GM12878 (cell line): ENCODE measurements around the gene EHBP1. TPM values are rescaled to one million over a fixed set of nuclear protein-coding genes. Genes with fewer than 3 reads are reported as not detected.

Experiments
- CBX3 ChIP-seq: fragments of 200-600 bp; sonication (generic); IDR thresholded peaks from 2 replicates; pipeline ENCODE4 v1.6.1; 2016; ENCODE audit warnings: low read depth, borderline replicate concordance
- NFIC ChIP-seq: IDR thresholded peaks from 2 replicates; pipeline ENCODE4 v1.6.1; 2012; ENCODE audit warnings: low read depth, mild to moderate bottlenecking, inconsistent platforms, low read length, moderate library complexity
- POLR2AphosphoS2 ChIP-seq: IDR thresholded peaks from 2 replicates; pipeline ENCODE4 v1.6.1; 2011; ENCODE audit warnings: low read depth, mild to moderate bottlenecking, low read length, improper control_type of control experiment, moderate library complexity
- SIN3A ChIP-seq: IDR thresholded peaks from 2 replicates; pipeline ENCODE4 v1.6.1; 2012; ENCODE audit warnings: low read depth, low read length, improper control_type of control experiment
- SREBF1 ChIP-seq: IDR thresholded peaks from 2 replicates; pipeline ENCODE4 v1.6.1; 2012; ENCODE audit warnings: mild to moderate bottlenecking, low read length
- TBL1XR1 ChIP-seq: IDR thresholded peaks from 2 replicates; pipeline ENCODE4 v1.6.1; 2012; ENCODE audit warnings: low read depth, low read length, improper control_type of control experiment
- ZNF207 ChIP-seq: fragments of 450-650 bp; IDR thresholded peaks from 2 replicates; pipeline ENCODE4 v1.6.1; 2014; ENCODE audit warnings: antibody characterized with exemption, mild to moderate bottlenecking, borderline replicate concordance
- ZNF622 ChIP-seq: fragments of 450-650 bp; IDR thresholded peaks from 2 replicates; pipeline ENCODE4 v1.6.1; 2017; ENCODE audit warnings: mild to moderate bottlenecking, inconsistent platforms
- polyA plus RNA-seq, 11 experiments: library from polyadenylated mRNA; depleted of rRNA in 4 of 11; unstranded in 6 of 11; stranded (reverse) in 5 of 11; fragments of >200 nt; fragmentation: Nextera tagmentation in 4 of 11; fragmentation: Illumina TruSeq in 1 of 11; extraction: Ambion mirVana in 4 of 11; extraction: Trizol in 1 of 11; gene quantifications; 1 replicate in 1 of 11; 2 replicates in 10 of 11; pipeline versions ENCODE4 v1.2.1 to v1.2.3, GENCODE V29; 2011 to 2016; ENCODE audit warnings: inconsistent platforms in 2 of 11, missing spikeins in 2 of 11, low read depth in 1 of 11
- total RNA-seq, 4 experiments: library from RNA; depleted of rRNA in 3 of 4; stranded (reverse); fragments of >200 nt in 3 of 4; fragmentation: Illumina TruSeq in 1 of 4; extraction: Trizol in 1 of 4; gene quantifications; 2 replicates each; pipeline versions ENCODE4 v1.2.1 to v1.2.3, GENCODE V29; 2013 to 2021
- TF ChIP-seq, protein P1 (sequence below): IDR thresholded peaks from 2 replicates; pipeline ENCODE4 v1.6.1; 2012; ENCODE audit warnings: low read depth, low read length, improper control_type of control experiment
- TF ChIP-seq, protein P2 (sequence below): fragments of 450-650 bp; formaldehyde crosslinking; IDR thresholded peaks from 2 replicates; pipeline ENCODE4 v1.5.0; 2022; ENCODE audit warnings: mild to moderate bottlenecking, missing genetic modification characterization
- TF ChIP-seq, protein P3 (sequence below): fragments of 450-650 bp; IDR thresholded peaks from 2 replicates; pipeline ENCODE4 v1.6.1; 2017; ENCODE audit warnings: mild to moderate bottlenecking, moderate library complexity
- TF ChIP-seq, protein P4 (sequence below): fragments of 450-650 bp; IDR thresholded peaks from 2 replicates; pipeline ENCODE4 v1.6.1; 2017; ENCODE audit warnings: mild to moderate bottlenecking
- TF ChIP-seq, protein P5 (sequence below): IDR thresholded peaks from 2 replicates; pipeline ENCODE4 v1.6.1; 2011; ENCODE audit warnings: borderline replicate concordance, low read depth, mild to moderate bottlenecking, moderate library complexity, mixed read lengths, low read length; ENCODE audit not compliant: insufficient read depth; ENCODE audit errors: extremely low read length
- TF ChIP-seq, protein P6 (sequence below): IDR thresholded peaks from 2 replicates; pipeline ENCODE4 v1.6.1; 2011; ENCODE audit warnings: low read depth, mild to moderate bottlenecking, low read length, moderate library complexity, borderline replicate concordance; ENCODE audit errors: extremely low read depth

EHBP1 gene
- total and polyA plus RNA-seq, 10 of the 15 experiments (the other 5 are each of a cell fraction or from before 2014, with no cell fraction given) = 5.7 to 26.1 (median 13.6) TPM

DNA sequence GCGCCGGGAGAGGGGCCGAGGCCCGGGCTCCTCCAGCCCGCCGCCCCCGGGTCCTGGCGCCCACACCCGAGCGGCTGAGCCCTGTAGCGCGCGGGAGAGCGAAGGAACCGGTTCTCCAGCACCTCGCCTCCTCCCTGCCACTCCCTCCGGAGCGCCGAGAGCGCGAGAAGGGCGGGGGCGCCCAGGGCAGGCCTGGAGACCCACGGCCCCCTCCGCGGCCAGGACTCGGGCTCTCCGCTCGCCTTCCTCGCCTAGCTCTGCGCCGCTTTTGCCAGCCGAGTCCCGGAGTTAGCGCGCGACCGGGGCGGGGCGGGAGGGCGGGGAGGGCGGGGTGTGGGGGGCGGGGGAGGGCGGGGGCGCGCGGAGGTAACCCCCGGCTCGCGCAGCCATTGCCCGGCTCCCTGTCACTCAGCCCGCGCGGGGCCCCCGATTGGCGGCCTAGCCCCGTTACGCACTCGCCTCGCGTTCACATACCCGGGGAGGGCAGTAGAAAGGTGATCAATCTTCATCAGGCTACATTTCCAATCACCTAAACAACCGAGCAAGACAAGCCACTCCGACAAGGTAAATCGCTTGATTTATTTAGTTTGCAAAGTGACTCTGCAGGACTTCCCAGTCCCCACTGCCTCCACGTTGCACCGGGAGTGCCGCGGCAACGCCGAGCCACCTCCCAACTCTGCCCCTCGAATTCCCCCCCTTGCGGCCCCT, 345.0 kb downstream of the EHBP1 start, which contains the start of gene OTX1 (continued):
- TF ChIP-seq, protein P1, sequence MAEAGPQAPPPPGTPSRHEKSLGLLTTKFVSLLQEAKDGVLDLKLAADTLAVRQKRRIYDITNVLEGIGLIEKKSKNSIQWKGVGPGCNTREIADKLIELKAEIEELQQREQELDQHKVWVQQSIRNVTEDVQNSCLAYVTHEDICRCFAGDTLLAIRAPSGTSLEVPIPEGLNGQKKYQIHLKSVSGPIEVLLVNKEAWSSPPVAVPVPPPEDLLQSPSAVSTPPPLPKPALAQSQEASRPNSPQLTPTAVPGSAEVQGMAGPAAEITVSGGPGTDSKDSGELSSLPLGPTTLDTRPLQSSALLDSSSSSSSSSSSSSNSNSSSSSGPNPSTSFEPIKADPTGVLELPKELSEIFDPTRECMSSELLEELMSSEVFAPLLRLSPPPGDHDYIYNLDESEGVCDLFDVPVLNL = no peak
- TF ChIP-seq TBL1XR1 = no peak
- TF ChIP-seq, protein P2, sequence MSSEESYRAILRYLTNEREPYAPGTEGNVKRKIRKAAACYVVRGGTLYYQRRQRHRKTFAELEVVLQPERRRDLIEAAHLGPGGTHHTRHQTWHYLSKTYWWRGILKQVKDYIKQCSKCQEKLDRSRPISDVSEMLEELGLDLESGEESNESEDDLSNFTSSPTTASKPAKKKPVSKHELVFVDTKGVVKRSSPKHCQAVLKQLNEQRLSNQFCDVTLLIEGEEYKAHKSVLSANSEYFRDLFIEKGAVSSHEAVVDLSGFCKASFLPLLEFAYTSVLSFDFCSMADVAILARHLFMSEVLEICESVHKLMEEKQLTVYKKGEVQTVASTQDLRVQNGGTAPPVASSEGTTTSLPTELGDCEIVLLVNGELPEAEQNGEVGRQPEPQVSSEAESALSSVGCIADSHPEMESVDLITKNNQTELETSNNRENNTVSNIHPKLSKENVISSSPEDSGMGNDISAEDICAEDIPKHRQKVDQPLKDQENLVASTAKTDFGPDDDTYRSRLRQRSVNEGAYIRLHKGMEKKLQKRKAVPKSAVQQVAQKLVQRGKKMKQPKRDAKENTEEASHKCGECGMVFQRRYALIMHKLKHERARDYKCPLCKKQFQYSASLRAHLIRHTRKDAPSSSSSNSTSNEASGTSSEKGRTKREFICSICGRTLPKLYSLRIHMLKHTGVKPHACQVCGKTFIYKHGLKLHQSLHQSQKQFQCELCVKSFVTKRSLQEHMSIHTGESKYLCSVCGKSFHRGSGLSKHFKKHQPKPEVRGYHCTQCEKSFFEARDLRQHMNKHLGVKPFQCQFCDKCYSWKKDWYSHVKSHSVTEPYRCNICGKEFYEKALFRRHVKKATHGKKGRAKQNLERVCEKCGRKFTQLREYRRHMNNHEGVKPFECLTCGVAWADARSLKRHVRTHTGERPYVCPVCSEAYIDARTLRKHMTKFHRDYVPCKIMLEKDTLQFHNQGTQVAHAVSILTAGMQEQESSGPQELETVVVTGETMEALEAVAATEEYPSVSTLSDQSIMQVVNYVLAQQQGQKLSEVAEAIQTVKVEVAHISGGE (CRISPR knock-in tag) = no peak
- TF ChIP-seq, protein P3, sequence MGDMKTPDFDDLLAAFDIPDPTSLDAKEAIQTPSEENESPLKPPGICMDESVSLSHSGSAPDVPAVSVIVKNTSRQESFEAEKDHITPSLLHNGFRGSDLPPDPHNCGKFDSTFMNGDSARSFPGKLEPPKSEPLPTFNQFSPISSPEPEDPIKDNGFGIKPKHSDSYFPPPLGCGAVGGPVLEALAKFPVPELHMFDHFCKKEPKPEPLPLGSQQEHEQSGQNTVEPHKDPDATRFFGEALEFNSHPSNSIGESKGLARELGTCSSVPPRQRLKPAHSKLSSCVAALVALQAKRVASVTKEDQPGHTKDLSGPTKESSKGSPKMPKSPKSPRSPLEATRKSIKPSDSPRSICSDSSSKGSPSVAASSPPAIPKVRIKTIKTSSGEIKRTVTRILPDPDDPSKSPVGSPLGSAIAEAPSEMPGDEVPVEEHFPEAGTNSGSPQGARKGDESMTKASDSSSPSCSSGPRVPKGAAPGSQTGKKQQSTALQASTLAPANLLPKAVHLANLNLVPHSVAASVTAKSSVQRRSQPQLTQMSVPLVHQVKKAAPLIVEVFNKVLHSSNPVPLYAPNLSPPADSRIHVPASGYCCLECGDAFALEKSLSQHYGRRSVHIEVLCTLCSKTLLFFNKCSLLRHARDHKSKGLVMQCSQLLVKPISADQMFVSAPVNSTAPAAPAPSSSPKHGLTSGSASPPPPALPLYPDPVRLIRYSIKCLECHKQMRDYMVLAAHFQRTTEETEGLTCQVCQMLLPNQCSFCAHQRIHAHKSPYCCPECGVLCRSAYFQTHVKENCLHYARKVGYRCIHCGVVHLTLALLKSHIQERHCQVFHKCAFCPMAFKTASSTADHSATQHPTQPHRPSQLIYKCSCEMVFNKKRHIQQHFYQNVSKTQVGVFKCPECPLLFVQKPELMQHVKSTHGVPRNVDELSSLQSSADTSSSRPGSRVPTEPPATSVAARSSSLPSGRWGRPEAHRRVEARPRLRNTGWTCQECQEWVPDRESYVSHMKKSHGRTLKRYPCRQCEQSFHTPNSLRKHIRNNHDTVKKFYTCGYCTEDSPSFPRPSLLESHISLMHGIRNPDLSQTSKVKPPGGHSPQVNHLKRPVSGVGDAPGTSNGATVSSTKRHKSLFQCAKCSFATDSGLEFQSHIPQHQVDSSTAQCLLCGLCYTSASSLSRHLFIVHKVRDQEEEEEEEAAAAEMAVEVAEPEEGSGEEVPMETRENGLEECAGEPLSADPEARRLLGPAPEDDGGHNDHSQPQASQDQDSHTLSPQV = no peak
- TF ChIP-seq, protein P4, sequence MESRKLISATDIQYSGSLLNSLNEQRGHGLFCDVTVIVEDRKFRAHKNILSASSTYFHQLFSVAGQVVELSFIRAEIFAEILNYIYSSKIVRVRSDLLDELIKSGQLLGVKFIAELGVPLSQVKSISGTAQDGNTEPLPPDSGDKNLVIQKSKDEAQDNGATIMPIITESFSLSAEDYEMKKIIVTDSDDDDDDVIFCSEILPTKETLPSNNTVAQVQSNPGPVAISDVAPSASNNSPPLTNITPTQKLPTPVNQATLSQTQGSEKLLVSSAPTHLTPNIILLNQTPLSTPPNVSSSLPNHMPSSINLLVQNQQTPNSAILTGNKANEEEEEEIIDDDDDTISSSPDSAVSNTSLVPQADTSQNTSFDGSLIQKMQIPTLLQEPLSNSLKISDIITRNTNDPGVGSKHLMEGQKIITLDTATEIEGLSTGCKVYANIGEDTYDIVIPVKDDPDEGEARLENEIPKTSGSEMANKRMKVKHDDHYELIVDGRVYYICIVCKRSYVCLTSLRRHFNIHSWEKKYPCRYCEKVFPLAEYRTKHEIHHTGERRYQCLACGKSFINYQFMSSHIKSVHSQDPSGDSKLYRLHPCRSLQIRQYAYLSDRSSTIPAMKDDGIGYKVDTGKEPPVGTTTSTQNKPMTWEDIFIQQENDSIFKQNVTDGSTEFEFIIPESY = no peak
- TF ChIP-seq SIN3A = no peak
- TF ChIP-seq NFIC = no peak
- TF ChIP-seq, protein P5, sequence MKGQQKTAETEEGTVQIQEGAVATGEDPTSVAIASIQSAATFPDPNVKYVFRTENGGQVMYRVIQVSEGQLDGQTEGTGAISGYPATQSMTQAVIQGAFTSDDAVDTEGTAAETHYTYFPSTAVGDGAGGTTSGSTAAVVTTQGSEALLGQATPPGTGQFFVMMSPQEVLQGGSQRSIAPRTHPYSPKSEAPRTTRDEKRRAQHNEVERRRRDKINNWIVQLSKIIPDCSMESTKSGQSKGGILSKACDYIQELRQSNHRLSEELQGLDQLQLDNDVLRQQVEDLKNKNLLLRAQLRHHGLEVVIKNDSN = no peak
- TF ChIP-seq ZNF207 = no peak
- no peak for TF ChIP-seq ZNF622
- TF ChIP-seq SREBF1 = no peak
- no peak for TF ChIP-seq CBX3
- TF ChIP-seq POLR2AphosphoS2 = no peak
- TF ChIP-seq, protein P6, sequence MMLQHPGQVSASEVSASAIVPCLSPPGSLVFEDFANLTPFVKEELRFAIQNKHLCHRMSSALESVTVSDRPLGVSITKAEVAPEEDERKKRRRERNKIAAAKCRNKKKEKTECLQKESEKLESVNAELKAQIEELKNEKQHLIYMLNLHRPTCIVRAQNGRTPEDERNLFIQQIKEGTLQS = no peak
